ENCODE data around the gene ZNF586.

GRCh38 chr19:57773488-57773887 lies 4.0 kb downstream of the ZNF586 start:
- no peak for TF ChIP-seq CTCF (IDR thresholded peaks at IDR 0.05)
- TF ChIP-seq POLR2A (IDR thresholded peaks at IDR 0.05), result no peak
